Measurements from ENCODE around the gene CSHL1. TPM values are rescaled to one million over a fixed set of nuclear protein-coding genes. Genes with fewer than 3 reads are reported as not detected.
"Not testable (repeated sequence)": the region's sequence is repeated elsewhere in the genome, so short reads cannot be mapped to it uniquely, and the experiment has no call there.

The CSHL1 gene
- total RNA-seq, 4 donors from 2014 or later: not detected

DNA sequence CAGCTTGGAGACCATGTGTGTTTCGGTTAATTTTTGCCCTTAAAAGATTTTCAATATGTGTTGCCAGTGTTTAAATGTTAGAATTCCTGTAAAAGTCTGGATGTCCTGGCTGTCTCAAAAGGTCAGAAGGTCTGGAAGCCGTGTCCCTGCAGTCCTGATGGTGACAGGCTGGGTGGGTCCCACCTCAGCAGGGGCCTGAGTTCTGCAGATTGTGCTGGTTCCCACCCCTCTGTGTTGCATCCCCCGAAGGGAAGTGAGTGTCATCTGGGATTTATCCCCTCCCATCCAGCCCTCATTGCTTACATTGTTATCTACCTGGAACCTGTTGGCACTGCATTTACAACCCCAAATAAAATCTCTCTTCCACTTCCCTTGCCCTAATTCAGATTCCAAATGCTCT, 17.0 kb downstream of the CSHL1 start:
- H3K27me3 ChIP-seq; H3K4me1 ChIP-seq; H3K9me3 ChIP-seq; H3K36me3 ChIP-seq; H3K27ac ChIP-seq; DNase-seq (ENCODE audit: low spot score in 2 of 2); H3K4me3 ChIP-seq: not testable (repeated sequence)
- 63% methylated on average over 3 of the region's 3 CpGs for WGBS

DNA sequence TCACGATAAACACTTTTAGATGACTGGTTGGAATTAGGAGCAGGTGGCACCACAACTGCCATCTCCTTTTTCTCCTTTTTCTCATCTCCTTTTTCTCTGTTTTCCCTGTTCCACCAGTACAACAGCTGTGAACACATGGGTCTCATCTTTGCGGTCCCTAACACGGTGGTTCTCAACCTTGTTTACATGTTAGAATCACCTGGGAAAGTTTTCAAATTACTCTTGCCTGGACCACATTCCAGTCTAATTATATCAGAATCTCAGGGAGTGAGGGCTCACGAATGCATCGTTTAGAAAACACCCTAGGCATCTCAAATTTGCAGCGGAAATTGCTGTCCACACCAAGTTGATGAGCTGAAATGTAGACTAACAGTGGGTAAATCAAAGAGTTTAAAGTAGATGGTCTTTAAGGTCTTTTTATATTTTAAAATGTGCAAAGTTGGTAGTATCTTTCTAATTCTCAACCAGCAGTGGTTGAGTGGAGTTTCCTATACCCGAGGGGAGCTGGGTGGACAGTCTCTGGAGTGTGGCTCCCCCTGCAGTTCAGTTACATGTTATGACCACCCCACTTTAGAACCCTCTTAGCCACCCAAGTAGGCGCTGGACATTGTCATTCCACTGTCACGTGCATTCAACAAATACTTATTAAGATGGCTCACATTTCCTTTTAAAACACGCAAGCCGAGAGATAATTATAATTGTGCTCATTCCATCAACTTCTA, 18.6 kb downstream of the CSHL1 start:
- not testable (repeated sequence) for H3K4me3 ChIP-seq; DNase-seq (ENCODE audit: low spot score in 2 of 2); H3K36me3 ChIP-seq; H3K27me3 ChIP-seq; H3K27ac ChIP-seq; H3K4me1 ChIP-seq; H3K9me3 ChIP-seq
- WGBS: 64% methylated on average over 11 of the region's 11 CpGs

DNA sequence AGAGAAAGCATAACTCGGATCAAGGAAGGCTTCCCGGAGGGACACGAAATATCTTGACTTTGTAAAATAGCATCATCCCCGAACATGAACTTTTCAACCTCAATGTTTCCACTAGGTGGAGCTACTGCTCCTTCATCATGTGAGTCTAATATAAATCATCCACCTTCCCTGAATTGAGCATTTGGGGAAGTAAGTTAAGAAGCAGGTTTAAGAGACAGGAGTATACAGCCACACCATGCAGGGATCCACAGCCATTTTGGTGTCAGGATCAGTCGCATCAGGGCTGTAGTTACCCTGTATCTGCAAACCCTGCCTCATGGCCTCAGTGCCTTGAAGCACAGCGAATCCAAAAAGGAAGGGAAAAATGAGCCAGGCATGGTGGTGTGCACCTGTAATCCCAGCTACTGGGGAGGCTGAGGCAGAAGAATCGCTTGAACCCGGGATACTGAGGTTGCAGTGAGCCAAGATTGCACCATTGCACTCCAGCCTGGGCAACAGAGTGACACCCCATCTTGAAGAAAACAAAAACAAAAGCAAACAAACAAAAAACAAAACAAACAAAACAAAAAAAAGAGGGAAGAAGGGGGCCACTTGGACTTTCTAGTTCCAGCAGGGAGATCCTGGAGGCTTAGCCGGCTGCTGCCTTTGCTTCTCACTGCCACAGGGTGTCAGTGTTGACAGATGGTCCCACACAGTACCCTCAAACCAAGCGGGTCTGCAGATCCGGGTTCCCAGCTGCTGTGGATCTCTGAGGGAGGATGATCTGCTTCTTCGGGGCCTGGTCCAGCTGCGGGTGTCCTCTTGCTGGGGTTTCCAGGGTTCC, 21.8 kb downstream of the CSHL1 start:
- H3K36me3 ChIP-seq; H3K4me3 ChIP-seq; DNase-seq (ENCODE audit: low spot score in 2 of 2); H3K27ac ChIP-seq; H3K27me3 ChIP-seq; H3K4me1 ChIP-seq; H3K9me3 ChIP-seq: not testable (repeated sequence)
- 27% methylated on average over 13 of the region's 13 CpGs for whole genome bisulfite sequencing
- TF ChIP-seq, protein P1, sequence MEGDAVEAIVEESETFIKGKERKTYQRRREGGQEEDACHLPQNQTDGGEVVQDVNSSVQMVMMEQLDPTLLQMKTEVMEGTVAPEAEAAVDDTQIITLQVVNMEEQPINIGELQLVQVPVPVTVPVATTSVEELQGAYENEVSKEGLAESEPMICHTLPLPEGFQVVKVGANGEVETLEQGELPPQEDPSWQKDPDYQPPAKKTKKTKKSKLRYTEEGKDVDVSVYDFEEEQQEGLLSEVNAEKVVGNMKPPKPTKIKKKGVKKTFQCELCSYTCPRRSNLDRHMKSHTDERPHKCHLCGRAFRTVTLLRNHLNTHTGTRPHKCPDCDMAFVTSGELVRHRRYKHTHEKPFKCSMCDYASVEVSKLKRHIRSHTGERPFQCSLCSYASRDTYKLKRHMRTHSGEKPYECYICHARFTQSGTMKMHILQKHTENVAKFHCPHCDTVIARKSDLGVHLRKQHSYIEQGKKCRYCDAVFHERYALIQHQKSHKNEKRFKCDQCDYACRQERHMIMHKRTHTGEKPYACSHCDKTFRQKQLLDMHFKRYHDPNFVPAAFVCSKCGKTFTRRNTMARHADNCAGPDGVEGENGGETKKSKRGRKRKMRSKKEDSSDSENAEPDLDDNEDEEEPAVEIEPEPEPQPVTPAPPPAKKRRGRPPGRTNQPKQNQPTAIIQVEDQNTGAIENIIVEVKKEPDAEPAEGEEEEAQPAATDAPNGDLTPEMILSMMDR (IDR thresholded peaks at IDR 0.05): peak; percentile 27 to 37

DNA sequence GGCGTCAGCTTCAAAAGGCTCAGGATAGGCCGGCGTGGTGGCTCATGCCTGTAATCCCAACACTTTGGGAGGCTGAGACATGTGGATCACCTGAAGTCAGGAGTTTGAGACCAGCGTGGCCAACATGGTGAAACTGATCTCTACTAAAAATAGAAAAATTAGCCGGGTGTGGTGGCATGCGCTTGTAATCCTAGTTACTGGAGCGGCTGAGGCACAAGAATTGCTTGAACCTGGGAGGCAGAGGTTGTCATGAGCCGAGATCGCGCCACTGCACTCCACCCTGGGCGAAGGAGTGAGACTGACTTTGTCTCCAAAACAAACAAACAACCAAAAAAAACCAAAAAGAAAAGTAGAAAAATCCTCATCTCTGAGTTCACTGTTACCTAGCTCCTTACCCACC, 25.9 kb downstream of the CSHL1 start:
- H3K36me3 ChIP-seq; H3K27ac ChIP-seq; DNase-seq (ENCODE audit: low spot score in 2 of 2); H3K27me3 ChIP-seq; H3K4me3 ChIP-seq; H3K4me1 ChIP-seq; H3K9me3 ChIP-seq: not testable (repeated sequence)
- 72% methylated on average over 8 of the region's 11 CpGs for WGBS

DNA sequence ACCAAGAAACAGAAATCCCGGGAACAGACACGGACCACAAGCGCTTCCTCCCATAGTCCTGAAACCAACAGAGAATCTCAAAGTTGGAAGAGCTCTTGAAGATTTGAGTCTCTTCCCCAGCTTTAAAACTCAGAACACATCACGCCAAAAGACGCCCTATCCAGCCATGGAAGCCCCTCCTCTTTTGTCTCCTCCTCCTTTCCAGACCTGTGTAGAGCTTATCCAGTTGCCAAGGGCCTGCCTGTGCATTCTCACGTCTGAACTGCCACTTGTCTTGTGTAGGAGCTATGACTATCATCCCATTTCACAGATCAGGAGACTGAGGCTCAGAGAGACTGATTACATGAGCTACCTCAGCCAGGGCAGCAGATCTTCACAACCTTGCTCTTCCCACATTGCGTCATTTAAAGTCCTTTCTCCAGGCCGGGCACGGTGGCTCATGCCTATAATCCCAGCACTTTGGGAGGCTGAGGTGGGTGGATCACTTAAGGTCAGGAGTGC, 28.4 kb downstream of the CSHL1 start:
- DNase-seq (ENCODE audit: low spot score in 2 of 2); H3K27me3 ChIP-seq; H3K9me3 ChIP-seq; H3K4me1 ChIP-seq; H3K4me3 ChIP-seq; H3K27ac ChIP-seq; H3K36me3 ChIP-seq: not testable (repeated sequence)
- 72% methylated on average over 9 of the region's 9 CpGs for WGBS

DNA sequence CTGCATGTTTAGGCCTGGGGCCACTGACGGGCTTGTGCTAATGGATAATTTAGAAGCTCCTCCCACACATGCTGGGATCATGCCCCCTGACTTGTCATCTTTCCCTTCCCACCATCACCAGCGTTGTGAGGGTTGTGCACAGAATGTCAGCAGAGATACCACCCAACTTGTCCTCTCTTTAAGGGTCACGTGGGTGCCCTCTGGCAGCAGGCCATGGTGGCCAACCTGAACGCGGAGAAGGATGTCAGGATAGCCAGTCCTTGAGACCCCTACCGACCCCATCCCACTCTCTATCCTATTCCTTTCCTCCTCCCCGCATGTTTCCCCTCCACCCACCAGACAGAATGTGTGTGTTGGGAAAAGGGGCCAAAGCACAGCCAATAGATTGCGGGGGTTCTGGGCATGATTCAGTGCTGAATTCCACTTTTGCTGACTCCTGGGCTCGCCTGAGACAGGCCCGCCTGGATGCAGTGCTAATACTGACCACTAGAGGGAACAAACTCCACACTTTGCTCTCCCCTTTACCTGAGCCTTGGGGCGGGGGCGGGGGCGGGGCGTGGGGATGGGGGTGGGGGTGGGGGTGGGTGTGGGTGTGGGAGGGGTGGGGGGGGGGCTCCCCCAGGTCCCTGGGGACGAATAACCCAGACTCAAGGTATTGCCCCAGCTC, 29.0 kb downstream of the CSHL1 start, which contains the start of gene GH2:
TSS of gene GH2 (minus strand) at position 10 of the 667 bp plus-strand sequence. CDS start 143 bp downstream, outside the sequence.
- 40% methylated on average over 13 of the region's 15 CpGs for WGBS
- Histone ChIP-seq H3K36me3 (no peaks in the 10 kb centered on the region), H3K9me3 (no peaks in the 10 kb centered on the region), H3K27me3 (no peaks in the 10 kb centered on the region), H3K27ac (no peak within 1 kb of the TSS), H3K4me1 (no peaks in the 10 kb centered on the region), H3K4me3 (no peak within 1 kb of the TSS)
- DNase-seq (ENCODE audit: low spot score in 2 of 2): no peak
- no peak for TF ChIP-seq POLR2AphosphoS5 (IDR thresholded peaks at IDR 0.05)
- TF ChIP-seq, protein P1 (IDR thresholded peaks at IDR 0.05): peak; percentile 13 to 78
- no peak for TF ChIP-seq EP300 (IDR thresholded peaks at IDR 0.05)
- TF ChIP-seq POLR2A (IDR thresholded peaks at IDR 0.05): no peak

DNA sequence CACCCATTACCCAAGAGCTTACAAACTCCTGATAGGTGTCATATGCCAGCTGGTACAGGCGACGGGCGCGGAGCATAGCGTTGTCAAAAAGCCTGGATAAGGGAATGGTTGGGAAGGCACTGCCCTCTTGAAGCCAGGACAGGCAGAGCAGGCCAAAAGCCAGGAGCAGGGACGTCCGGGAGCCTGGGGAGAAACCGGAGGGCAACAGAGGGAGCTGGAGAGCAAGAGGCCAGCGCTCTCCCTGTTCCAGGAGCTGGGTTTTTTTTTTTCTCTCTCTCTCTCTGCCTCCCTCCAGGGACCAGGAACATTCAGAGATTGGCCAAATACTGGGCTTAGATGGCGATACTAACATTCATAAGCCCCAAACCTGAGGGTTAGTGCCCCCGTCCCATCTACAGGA, 29.7 kb downstream of the CSHL1 start:
- WGBS: 73% methylated on average over 11 of the region's 11 CpGs
- not testable (repeated sequence) for H3K4me1 ChIP-seq; H3K9me3 ChIP-seq; H3K27me3 ChIP-seq; DNase-seq (ENCODE audit: low spot score in 2 of 2); H3K27ac ChIP-seq; H3K4me3 ChIP-seq; H3K36me3 ChIP-seq

All from suprapubic skin (tissue), 4 donors.